Fibroblast of lung (primary cell): ENCODE results near the gene KLHL17. TPM values are rescaled to one million over a fixed set of nuclear protein-coding genes. Genes with fewer than 3 reads are reported as not detected.

ENCODE experiments used
- DNase-seq, 2 donors: peaks; one replicate each; pipeline versions ENCODE4 v3.0.0 to v3.0.0-alpha.2; 2010; ENCODE audit warnings: low read depth in 2 of 2
- H2AFZ ChIP-seq: 2 replicates; pipeline ENCODE4 v1.5.1; 2012; ENCODE audit warnings: low read length, control low read depth, inconsistent platforms
- H3K27ac ChIP-seq: 2 replicates; pipeline ENCODE4 v1.5.1; 2011; ENCODE audit warnings: low read length, control low read depth; ENCODE audit not compliant: insufficient read depth
- H3K27me3 ChIP-seq: 2 replicates; pipeline ENCODE4 v1.5.1; 2011; ENCODE audit warnings: mild to moderate bottlenecking, low read length; ENCODE audit not compliant: control insufficient read depth, insufficient read depth
- H3K36me3 ChIP-seq: 2 replicates; pipeline ENCODE4 v1.5.1; 2011; ENCODE audit warnings: low read length; ENCODE audit not compliant: control insufficient read depth, insufficient read depth
- H3K4me1 ChIP-seq: 2 replicates; pipeline ENCODE4 v1.5.1; 2011; ENCODE audit warnings: low read length; ENCODE audit not compliant: control insufficient read depth, insufficient read depth; ENCODE audit errors: extremely low read depth
- H3K4me2 ChIP-seq: 2 replicates; pipeline ENCODE4 v1.5.1; 2011; ENCODE audit warnings: low read length, control low read depth; ENCODE audit not compliant: insufficient read depth; ENCODE audit errors: extremely low read depth
- H3K4me3 ChIP-seq, 4 experiments: fragments of 200-600 bp in 1 of 4; sonication (generic) in 1 of 4; replicated peaks in 1 of 4; 2 replicates each; pipeline ENCODE4 v1.5.1; 2011 to 2016; ENCODE audit warnings: low read length in 4 of 4, low read depth in 3 of 4, mild to moderate bottlenecking in 3 of 4, control low read depth in 2 of 4, inconsistent platforms in 1 of 4, mixed read lengths in 1 of 4; ENCODE audit not compliant: insufficient read depth in 1 of 4; ENCODE audit errors: control extremely low read depth in 1 of 4
- H3K79me2 ChIP-seq: 2 replicates; pipeline ENCODE4 v1.5.1; 2012; ENCODE audit warnings: mild to moderate bottlenecking, low read length, inconsistent platforms; ENCODE audit not compliant: control insufficient read depth, insufficient read depth
- H3K9ac ChIP-seq: 2 replicates; pipeline ENCODE4 v1.5.1; 2011; ENCODE audit warnings: mild to moderate bottlenecking, low read length, control low read depth; ENCODE audit not compliant: insufficient read depth
- H3K9me3 ChIP-seq: 2 replicates; pipeline ENCODE4 v1.5.1; 2012; ENCODE audit warnings: low read depth, low read length; ENCODE audit not compliant: control insufficient read depth, insufficient read depth
- H4K20me1 ChIP-seq: 2 replicates; pipeline ENCODE4 v1.5.1; 2011; ENCODE audit warnings: low read length; ENCODE audit not compliant: control insufficient read depth, insufficient read depth; ENCODE audit errors: extremely low read depth
- EZH2 ChIP-seq: IDR thresholded peaks from 2 replicates; pipeline ENCODE4 v1.5.1; 2012; ENCODE audit warnings: low read length, control low read depth, mild to moderate bottlenecking; ENCODE audit errors: missing control alignments
- polyA plus RNA-seq, 2 donors: library from polyadenylated mRNA; depleted of rRNA in 1 of 2; stranded (reverse) in 1 of 2; unstranded in 1 of 2; fragments of >200 nt; gene quantifications; 2 replicates each; pipeline ENCODE4 v1.2.1, GENCODE V29; 2011 to 2012; ENCODE audit warnings: missing spikeins in 1 of 2
- total RNA-seq: library from RNA; depleted of rRNA; stranded (reverse); fragments of >200 nt; gene quantifications from 2 replicates; pipeline ENCODE4 v1.2.1, GENCODE V29; 2014
- TF ChIP-seq, protein P1 (sequence below), 2 donors: IDR thresholded peaks in 1 of 2; conservative IDR thresholded peaks in 1 of 2; 1 replicate in 1 of 2; 2 replicates in 1 of 2; pipeline ENCODE4 v1.5.1; 2011 to 2012; ENCODE audit warnings: low read length in 2 of 2, control low read depth in 1 of 2, inconsistent platforms in 1 of 2, low read depth in 1 of 2, mild to moderate bottlenecking in 1 of 2

The KLHL17 gene
- total and polyA plus RNA-seq, 2 donors (not counting 1 experiment from before 2014, with no cell fraction given), result 4.7 to 7.4 TPM

DNA sequence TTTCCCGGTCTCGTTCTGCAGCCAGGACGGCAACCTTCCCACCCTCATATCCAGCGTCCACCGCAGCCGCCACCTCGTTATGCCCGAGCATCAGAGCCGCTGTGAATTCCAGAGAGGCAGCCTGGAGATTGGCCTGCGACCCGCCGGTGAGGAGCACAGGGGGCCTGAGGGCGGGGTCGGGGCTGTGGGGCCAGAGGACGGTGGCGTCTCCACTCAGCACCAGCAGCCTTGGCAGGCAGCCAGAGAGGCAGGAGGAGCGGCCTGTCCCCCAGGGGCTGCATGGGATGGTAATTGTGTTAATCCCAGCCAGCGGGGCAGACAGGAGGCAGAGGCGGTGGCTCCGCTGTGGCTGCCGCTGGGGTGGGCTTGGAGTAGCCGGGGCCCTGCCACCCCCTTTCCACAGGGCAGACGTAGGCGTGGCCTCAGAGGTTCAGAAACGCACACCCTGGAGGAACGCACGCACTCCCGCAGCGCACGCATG is 24.6 kb upstream of the KLHL17 start:
- no peak overlapping the region for H3K9ac ChIP-seq
- H3K4me3 ChIP-seq, result no peak overlapping the region
- H4K20me1 ChIP-seq, result no peaks in the 10 kb centered on the region
- peaks cover 8% of the 10 kb centered on the region for H3K27me3 ChIP-seq
- no peaks in the 10 kb centered on the region for H3K9me3 ChIP-seq
- no peak overlapping the region for H3K4me2 ChIP-seq
- DNase-seq, result no peak
- TF ChIP-seq, protein P1, sequence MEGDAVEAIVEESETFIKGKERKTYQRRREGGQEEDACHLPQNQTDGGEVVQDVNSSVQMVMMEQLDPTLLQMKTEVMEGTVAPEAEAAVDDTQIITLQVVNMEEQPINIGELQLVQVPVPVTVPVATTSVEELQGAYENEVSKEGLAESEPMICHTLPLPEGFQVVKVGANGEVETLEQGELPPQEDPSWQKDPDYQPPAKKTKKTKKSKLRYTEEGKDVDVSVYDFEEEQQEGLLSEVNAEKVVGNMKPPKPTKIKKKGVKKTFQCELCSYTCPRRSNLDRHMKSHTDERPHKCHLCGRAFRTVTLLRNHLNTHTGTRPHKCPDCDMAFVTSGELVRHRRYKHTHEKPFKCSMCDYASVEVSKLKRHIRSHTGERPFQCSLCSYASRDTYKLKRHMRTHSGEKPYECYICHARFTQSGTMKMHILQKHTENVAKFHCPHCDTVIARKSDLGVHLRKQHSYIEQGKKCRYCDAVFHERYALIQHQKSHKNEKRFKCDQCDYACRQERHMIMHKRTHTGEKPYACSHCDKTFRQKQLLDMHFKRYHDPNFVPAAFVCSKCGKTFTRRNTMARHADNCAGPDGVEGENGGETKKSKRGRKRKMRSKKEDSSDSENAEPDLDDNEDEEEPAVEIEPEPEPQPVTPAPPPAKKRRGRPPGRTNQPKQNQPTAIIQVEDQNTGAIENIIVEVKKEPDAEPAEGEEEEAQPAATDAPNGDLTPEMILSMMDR (conservative IDR thresholded peaks at IDR 0.05 in 1 of 2, IDR thresholded peaks at IDR 0.05 in 1 of 2; ENCODE audit: low read depth in 1 of 2, low read length in 2 of 2), result no peak
- no peak for TF ChIP-seq EZH2
- no peaks in the 10 kb centered on the region for H3K36me3 ChIP-seq
- H3K79me2 ChIP-seq, result no peaks in the 10 kb centered on the region
- H2AFZ ChIP-seq, result no peak overlapping the region
- H3K4me1 ChIP-seq, result peaks cover 3% of the 10 kb centered on the region
- H3K27ac ChIP-seq, result no peak overlapping the region

DNA sequence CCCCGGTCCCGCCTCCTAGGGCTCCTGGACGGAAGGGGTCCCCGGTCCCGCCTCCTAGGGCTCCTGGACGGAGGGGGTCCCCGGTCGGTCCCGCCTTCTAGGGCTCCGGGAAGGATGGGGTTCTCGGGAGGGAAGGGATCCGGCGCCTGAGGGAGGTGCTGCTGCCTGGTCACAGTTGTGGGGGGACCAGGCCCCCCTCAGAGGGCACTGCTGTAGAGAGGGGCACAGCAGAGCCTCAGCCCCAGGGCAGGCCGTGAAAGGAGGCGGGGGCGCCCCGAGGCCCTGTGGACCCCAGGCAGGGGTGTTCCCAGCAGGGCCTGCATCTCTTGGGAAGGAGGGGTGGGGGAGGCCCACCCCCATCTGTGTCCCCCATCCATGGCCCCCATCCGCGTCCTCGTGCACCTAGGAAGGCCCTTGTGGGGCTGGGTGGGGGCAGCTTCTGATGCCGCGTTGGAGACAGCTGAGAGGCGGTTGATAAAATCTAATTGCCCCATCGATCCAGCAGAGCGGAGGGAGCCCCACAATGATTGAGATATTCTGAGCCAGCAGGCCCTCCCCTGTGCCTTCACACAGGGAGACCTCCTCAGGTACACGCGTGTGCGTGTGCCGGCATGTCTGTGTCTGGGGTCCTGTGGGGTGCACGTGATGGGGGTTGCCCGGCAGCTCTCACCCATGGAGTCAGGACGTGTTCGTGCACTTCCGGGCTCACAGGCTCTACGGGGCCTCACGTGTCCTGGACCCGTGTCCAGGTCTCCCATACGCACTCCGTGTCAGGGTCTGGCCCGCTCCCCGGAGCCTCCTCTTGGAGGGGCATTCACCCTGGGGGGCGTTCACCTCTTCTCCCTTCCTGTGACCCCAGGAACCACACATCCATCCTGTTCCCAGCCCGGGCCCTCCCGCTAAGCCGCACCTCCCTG is 23.8 kb upstream of the KLHL17 start:
- H3K9me3 ChIP-seq, result no peaks in the 10 kb centered on the region
- peaks cover 8% of the 10 kb centered on the region for H3K4me1 ChIP-seq
- peaks cover 7% of the 10 kb centered on the region for H3K27me3 ChIP-seq
- DNase-seq, result no peak
- no peak overlapping the region for H3K4me3 ChIP-seq
- H4K20me1 ChIP-seq, result no peaks in the 10 kb centered on the region
- no peak for TF ChIP-seq EZH2
- TF ChIP-seq, protein P1 (conservative IDR thresholded peaks at IDR 0.05 in 1 of 2, IDR thresholded peaks at IDR 0.05 in 1 of 2; ENCODE audit: low read depth in 1 of 2, low read length in 2 of 2), result no peak
- H3K9ac ChIP-seq, result no peak overlapping the region
- H2AFZ ChIP-seq, result no peak overlapping the region
- no peak overlapping the region for H3K4me2 ChIP-seq
- H3K79me2 ChIP-seq, result no peaks in the 10 kb centered on the region
- H3K36me3 ChIP-seq, result no peaks in the 10 kb centered on the region
- H3K27ac ChIP-seq, result no peak overlapping the region

DNA sequence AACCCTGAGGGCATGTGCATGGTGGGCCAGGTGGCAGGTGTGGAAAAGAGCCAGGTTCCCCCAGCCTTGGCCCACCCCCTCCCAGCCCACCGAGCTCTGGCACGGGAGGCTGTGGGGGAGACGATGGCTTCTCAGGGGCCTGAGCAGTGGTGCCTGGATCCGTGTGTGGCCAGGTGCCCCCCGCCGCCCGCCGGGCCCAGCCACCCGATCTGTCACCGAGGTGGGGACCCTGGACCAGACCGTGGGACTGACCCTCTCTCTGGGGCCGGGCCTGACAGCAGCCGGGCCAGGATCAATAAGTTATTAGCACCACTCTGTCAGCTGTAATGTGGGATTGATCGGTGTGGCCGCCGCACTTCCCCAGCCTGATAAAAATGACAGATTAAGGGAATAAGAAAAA is 22.9 kb upstream of the KLHL17 start:
- Histone ChIP-seq H3K9ac (no peak overlapping the region), H3K4me2 (no peak overlapping the region), H3K9me3 (no peaks in the 10 kb centered on the region), H3K79me2 (no peaks in the 10 kb centered on the region), H3K27ac (no peak overlapping the region), H2AFZ (no peak overlapping the region), H3K27me3 (peaks cover 6% of the 10 kb centered on the region), H3K36me3 (no peaks in the 10 kb centered on the region), H4K20me1 (no peaks in the 10 kb centered on the region), H3K4me3 (no peak overlapping the region), H3K4me1 (peaks cover 8% of the 10 kb centered on the region)
- TF ChIP-seq, protein P1 (conservative IDR thresholded peaks at IDR 0.05 in 1 of 2, IDR thresholded peaks at IDR 0.05 in 1 of 2; ENCODE audit: low read depth in 1 of 2, low read length in 2 of 2), result no peak
- TF ChIP-seq EZH2, result no peak
- no peak for DNase-seq
